ENCODE data around the gene PCDHGA10. TPM values are rescaled to one million over a fixed set of nuclear protein-coding genes. Genes with fewer than 3 reads are reported as not detected.
"Not testable (repeated sequence)": the region's sequence is repeated elsewhere in the genome, so short reads cannot be mapped to it uniquely, and the experiment has no call there.

Gene PCDHGA10
- under 1 TPM; 0.25 to 0.68 (median 0.40) TPM for total RNA-seq

GRCh38 chr5:141412854-141413539 lies at the start of gene PCDHGA10:
Gene PCDHGA10 (plus strand): TSS chr5:141412987. CDS start chr5:141413176, 189 bp downstream.
- DNase-seq (peak; percentile 38), ATAC-seq (peak; percentile 73 to 76)
- H3K9me3 Mint-ChIP-seq = peaks cover 22% of the 10 kb centered on the region
- H3K4me1 Mint-ChIP-seq (ENCODE audit: low read depth) = peaks cover 16% of the 10 kb centered on the region
- H3K4me3 Mint-ChIP-seq = peak within 1 kb of the TSS; percentile 84
- peaks cover 18% of the 10 kb centered on the region for H3K36me3 Mint-ChIP-seq (ENCODE audit: insufficient read depth)
- H3K27me3 Mint-ChIP-seq (ENCODE audit: low read depth) = peaks cover 81% of the 10 kb centered on the region

DNA sequence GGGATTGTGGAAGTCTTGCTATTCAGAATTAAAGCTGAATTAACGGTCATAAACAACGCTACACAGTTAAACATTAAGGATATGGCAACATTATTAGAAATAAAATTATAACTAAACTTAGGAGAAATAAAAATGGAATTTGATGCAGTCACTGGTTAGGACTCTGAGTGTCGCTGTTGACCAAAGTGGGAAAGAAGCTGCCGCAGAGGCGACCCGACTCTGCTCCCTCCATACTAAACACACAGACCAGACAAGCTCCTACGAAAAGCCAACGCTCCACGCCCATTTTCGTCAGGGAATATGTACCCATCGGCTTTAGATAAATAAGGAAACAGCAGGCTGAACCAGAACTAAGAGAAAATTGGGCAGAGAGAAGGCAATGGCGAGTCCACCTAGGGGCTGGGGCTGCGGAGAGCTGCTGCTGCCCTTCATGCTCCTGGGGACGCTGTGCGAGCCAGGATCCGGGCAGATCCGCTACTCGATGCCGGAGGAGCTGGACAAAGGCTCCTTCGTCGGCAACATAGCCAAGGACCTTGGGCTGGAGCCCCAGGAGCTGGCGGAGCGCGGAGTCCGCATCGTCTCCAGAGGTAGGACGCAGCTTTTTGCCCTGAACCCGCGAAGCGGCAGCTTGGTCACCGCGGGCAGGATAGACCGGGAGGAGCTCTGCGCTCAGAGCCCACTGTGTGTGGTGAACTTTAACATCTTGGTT lies 48.7 kb upstream of the PCDHGA10 start, which contains the start of gene PCDHGA5:
TSS of gene PCDHGA5 (plus strand) at position 211 of the 709 bp plus-strand sequence. CDS start at position 380, 169 bp downstream.
- Mint-ChIP-seq H3K9me3 (peaks cover 38% of the 10 kb centered on the region), H3K4me3 (no peak within 1 kb of the TSS), H3K27me3 (ENCODE audit: low read depth) (peaks cover 84% of the 10 kb centered on the region), H3K36me3 (ENCODE audit: insufficient read depth) (peaks cover 3% of the 10 kb centered on the region), H3K4me1 (ENCODE audit: low read depth) (no peaks in the 10 kb centered on the region)
- no peak for DNase-seq
- ATAC-seq = no peak

- ATAC-seq (no peak), DNase-seq (no peak)
- peaks cover 27% of the 10 kb centered on the region for H3K9me3 Mint-ChIP-seq
- peaks cover 85% of the 10 kb centered on the region for H3K27me3 Mint-ChIP-seq (ENCODE audit: low read depth)
- peaks cover 2% of the 10 kb centered on the region for H3K36me3 Mint-ChIP-seq (ENCODE audit: insufficient read depth)
- no peak overlapping the region for H3K4me3 Mint-ChIP-seq
- H3K4me1 Mint-ChIP-seq (ENCODE audit: low read depth) = peaks cover 2% of the 10 kb centered on the region
These were observed 46.5 kb upstream of the PCDHGA10 start for GRCh38 chr5:141366016-141366896.

- ATAC-seq (peak; percentile 73 to 80), DNase-seq (no peak)
- Mint-ChIP-seq H3K4me1 (ENCODE audit: low read depth) (peaks cover 2% of the 10 kb centered on the region), H3K9me3 (peaks cover 26% of the 10 kb centered on the region), H3K4me3 (peak within 1 kb of the TSS; percentile 77), H3K27me3 (ENCODE audit: low read depth) (peaks cover 86% of the 10 kb centered on the region), H3K36me3 (ENCODE audit: insufficient read depth) (peaks cover 2% of the 10 kb centered on the region)
These were observed 42.6 kb upstream of the PCDHGA10 start, which contains the start of gene PCDHGB3 for GRCh38 chr5:141369994-141370848. Gene PCDHGB3 (plus strand): TSS chr5:141370242. CDS start chr5:141370395, 153 bp downstream.

GRCh38 chr5:141371572-141372475 lies 41.0 kb upstream of the PCDHGA10 start:
- Mint-ChIP-seq H3K4me3 (no peak overlapping the region), H3K27me3 (ENCODE audit: low read depth) (peaks cover 85% of the 10 kb centered on the region), H3K36me3 (ENCODE audit: insufficient read depth) (peaks cover 2% of the 10 kb centered on the region), H3K9me3 (peaks cover 23% of the 10 kb centered on the region), H3K4me1 (ENCODE audit: low read depth) (peaks cover 2% of the 10 kb centered on the region)
- DNase-seq (no peak), ATAC-seq (no peak)

- DNase-seq = no peak
These were observed 39.0 kb upstream of the PCDHGA10 start, which contains the start of gene PCDHGA6 for GRCh38 chr5:141373673-141374317. Gene PCDHGA6 (plus strand): TSS chr5:141373891. CDS start chr5:141374084, 193 bp downstream.

GRCh38 chr5:141374627-141375026 lies 38.2 kb upstream of the PCDHGA10 start:
- Mint-ChIP-seq H3K27me3 (ENCODE audit: low read depth) (peaks cover 81% of the 10 kb centered on the region), H3K4me3 (no peak overlapping the region), H3K36me3 (ENCODE audit: insufficient read depth) (peaks cover 2% of the 10 kb centered on the region), H3K4me1 (ENCODE audit: low read depth) (peaks cover 2% of the 10 kb centered on the region), H3K9me3 (peaks cover 30% of the 10 kb centered on the region)
- DNase-seq = no peak
- no peak for ATAC-seq

More at GRCh38 chr5:141373673-141374317, 39.0 kb upstream of the PCDHGA10 start, which contains the start of gene PCDHGA6:
- Mint-ChIP-seq H3K4me1 (ENCODE audit: low read depth) (peaks cover 2% of the 10 kb centered on the region), H3K9me3 (peaks cover 27% of the 10 kb centered on the region), H3K36me3 (ENCODE audit: insufficient read depth) (peaks cover 2% of the 10 kb centered on the region), H3K4me3 (peak within 1 kb of the TSS; percentile 19), H3K27me3 (ENCODE audit: low read depth) (peaks cover 80% of the 10 kb centered on the region)
- ATAC-seq = no peak

- not testable (repeated sequence) for DNase-seq; H3K36me3 Mint-ChIP-seq (ENCODE audit: insufficient read depth); H3K4me1 Mint-ChIP-seq (ENCODE audit: low read depth); H3K4me3 Mint-ChIP-seq; ATAC-seq
- peaks cover 82% of the 10 kb centered on the region for H3K27me3 Mint-ChIP-seq (ENCODE audit: low read depth)
- H3K9me3 Mint-ChIP-seq = peaks cover 30% of the 10 kb centered on the region
These were observed 37.2 kb upstream of the PCDHGA10 start for GRCh38 chr5:141375444-141376155.

DNA sequence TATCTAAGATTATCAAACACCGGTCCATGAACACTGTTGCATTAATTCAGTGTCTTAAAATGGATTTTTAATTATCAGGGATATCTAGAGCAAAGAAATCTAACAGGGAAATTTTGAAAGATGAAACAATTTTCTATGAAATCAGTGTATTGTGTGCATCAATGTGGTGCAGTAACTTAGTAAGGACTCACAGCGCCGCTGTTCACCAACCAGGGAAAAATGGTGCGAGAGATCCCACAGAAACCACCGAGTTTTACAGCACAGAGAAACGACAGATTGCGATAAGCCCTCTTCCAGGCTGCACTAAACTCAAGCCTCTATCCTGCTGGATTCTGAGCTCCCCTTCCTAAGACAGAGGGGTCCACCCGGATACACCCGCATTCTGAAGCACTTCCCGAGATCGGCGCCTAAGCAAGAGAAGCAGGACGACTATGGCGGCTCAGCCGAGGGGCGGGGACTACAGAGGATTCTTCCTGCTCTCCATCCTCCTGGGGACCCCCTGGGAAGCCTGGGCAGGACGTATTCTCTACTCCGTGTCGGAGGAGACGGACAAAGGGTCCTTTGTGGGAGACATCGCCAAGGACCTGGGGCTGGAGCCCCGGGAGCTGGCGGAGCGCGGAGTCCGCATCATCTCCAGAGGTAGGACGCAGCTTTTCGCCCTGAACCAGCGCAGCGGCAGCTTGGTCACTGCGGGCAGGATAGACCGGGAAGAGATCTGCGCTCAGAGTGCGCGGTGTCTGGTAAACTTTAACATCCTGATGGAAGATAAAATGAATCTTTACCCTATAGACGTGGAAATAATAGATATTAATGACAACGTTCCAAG lies 30.1 kb upstream of the PCDHGA10 start, which contains the start of gene PCDHGA7:
TSS of gene PCDHGA7 (plus strand) at position 274 of the 826 bp plus-strand sequence. CDS start at position 432, 158 bp downstream.
- no peak for DNase-seq
- Mint-ChIP-seq H3K4me3 (peak within 1 kb of the TSS; percentile 74), H3K9me3 (peaks cover 29% of the 10 kb centered on the region), H3K36me3 (ENCODE audit: insufficient read depth) (peaks cover 2% of the 10 kb centered on the region), H3K27me3 (ENCODE audit: low read depth) (peaks cover 75% of the 10 kb centered on the region), H3K4me1 (ENCODE audit: low read depth) (peaks cover 2% of the 10 kb centered on the region)
- no peak for ATAC-seq

GRCh38 chr5:141383345-141383744 lies 29.4 kb upstream of the PCDHGA10 start:
- peaks cover 30% of the 10 kb centered on the region for H3K9me3 Mint-ChIP-seq
- peaks cover 76% of the 10 kb centered on the region for H3K27me3 Mint-ChIP-seq (ENCODE audit: low read depth)
- H3K36me3 Mint-ChIP-seq (ENCODE audit: insufficient read depth) = peaks cover 3% of the 10 kb centered on the region
- no peak for DNase-seq
- ATAC-seq = no peak
- H3K4me1 Mint-ChIP-seq (ENCODE audit: low read depth) = peaks cover 2% of the 10 kb centered on the region
- H3K4me3 Mint-ChIP-seq = no peak overlapping the region
